NCI-H748 treated with DMSO at 0.1 percent for 48 hours (cell line): ENCODE measurements around the gene PTPN14.
"Not testable (repeated sequence)": the region's sequence is repeated elsewhere in the genome, so short reads cannot be mapped to it uniquely, and the experiment has no call there.

Source experiments
- DNase-seq: peaks from one replicate; lab custom pipeline; 2025; lab: John Stamatoyannopoulos, UW

Gene PTPN14

GRCh38 chr1:214394569-214394968 lies 156.8 kb downstream of the PTPN14 start:
- DNase-seq, result not testable (repeated sequence)

- no peak for DNase-seq
These were observed 158.3 kb downstream of the PTPN14 start for GRCh38 chr1:214393086-214393485.

DNA sequence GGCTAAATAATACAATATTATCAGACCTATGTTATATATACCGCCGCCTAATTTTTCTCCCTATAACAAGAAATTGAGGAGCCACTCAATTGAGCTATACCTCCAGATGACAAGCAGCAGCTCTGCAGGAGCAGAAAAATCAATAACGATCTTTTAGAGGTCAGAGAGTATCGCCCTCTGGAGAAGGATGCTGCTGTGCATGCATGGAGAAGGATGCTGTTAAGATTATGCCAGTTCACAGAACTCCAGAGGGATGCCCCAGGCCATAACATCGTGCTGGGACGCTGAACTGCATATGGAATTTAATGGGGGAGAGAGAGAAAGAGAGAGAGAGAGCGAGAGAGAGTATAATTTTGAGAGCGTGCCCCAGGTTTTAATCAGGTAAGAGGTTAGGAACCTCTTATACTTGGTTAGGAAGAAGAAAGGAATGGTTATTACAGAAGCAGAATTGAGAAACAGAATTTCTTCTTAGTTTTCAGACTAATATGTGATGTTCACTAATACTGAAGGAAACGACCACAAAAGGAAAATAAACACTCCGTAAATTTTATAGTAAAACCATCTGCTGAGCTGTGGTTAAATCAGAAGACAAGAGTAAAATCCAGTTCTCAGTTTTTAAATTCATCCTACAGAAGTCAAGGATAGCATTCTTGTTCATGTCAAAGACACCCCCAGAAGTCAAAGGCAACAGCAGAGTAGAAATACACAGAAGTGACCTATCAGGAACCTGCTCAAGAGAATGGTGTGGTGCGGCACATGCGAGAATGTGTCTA lies 159.3 kb downstream of the PTPN14 start:
- DNase-seq, result no peak

- no peak for DNase-seq
These were observed 161.7 kb downstream of the PTPN14 start for GRCh38 chr1:214389734-214390133.

DNA sequence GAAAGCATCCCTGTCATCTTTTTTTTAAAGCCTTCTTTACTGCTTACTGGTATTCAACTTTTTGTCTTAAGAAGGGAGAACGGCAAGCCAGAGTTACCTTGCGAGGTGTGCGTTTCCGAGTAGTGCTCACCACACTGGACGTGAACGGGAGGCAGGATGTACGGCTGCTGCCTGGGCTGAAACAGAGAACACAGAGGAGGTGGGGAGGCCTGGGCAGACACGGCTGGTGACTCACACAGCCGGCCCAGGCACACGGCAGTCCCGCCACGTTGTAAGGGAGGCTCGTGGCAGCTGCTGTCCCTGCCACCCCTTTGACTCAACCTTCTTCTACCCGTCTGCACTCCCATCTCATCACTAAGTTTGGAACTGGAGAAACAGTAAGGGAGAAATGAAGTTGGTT lies 164.7 kb downstream of the PTPN14 start:
- no peak for DNase-seq

- no peak for DNase-seq
These were observed 165.1 kb downstream of the PTPN14 start for GRCh38 chr1:214386333-214386732.

DNA sequence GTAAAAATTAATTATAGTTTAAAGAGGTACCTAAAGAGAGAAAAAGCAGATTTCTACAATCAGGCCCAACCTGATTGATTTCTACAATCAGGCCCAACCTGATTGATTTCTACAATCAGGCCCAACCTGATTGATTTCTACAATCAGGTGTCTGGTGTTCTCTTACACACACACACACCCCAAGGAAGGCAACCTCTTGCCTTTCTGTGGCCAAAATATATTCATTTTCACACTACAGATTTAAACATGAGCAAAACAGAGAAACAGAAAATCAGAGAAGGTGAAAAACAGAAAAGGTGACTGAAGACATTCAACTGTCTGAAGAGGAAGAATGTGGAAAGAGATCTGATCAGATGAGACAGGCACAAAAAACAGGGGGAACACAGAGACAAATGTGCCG lies 166.0 kb downstream of the PTPN14 start:
- DNase-seq, result no peak

DNA sequence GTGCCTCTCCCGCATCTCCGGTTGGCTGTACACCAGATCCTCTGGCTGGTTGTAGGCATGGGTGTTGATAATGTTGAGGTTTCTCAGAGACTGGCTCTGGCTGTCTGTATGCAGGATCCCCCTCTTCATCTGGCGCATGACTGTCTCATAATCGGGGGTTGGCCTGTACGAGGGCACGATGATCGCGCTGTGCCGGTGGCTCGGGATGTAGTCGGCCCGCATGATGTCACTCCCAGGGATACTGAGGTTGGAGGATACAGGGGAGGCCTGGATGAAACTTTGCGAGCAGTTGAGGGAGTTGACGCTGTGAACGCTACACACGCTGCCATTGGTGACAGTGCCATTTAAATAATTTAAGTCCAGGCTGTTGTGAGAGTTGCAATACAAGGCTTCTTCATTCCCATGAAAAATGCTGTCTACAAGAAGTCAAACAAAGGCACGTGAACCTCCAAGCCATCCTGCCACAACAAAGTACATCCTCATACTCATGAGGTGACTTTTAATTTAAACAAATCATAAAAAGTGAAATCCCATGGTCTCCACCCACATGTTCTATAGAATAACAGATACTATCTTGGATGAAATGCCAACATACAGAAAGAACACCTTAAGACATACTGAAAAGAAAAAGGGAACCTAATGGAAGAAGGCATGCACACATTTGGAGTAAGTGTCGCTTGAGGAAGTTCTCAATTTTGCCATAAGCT lies 166.9 kb downstream of the PTPN14 start:
- DNase-seq, result no peak

- DNase-seq, result no peak
These were observed 167.7 kb downstream of the PTPN14 start for GRCh38 chr1:214383381-214384372.

DNA sequence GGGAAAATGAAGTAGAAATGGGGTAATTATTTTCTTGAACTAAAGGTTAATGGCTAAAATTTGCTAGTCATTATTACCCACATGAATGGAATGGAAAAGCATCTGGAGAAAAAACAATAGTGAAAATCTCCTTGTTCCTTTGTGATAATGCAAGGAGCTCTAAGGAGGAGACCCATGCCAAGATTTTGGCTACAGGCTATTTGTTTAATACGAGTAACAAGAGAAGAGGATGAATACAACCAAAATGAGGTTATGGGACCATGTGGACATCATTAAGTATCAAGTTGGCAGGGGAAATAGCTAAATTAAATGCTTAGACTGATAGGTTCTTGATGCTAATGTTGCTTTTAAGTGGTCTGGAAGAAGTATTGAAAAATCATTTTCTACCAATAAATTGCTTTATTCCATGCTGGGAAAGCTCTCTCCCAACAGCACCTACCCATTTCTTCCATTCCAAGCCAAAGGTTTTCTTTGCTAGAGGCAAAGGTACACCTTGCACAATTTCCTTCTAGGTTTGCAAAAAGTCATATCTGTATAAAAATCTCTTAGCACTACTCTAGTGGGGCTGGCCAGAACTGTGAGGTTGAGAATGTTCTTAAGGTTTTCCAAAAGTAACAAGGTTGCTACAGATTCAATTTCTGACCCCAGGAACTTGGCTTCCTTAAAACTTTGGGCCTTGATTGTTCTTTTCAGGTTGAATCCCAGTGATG lies 170.3 kb downstream of the PTPN14 start:
- DNase-seq, result no peak

DNA sequence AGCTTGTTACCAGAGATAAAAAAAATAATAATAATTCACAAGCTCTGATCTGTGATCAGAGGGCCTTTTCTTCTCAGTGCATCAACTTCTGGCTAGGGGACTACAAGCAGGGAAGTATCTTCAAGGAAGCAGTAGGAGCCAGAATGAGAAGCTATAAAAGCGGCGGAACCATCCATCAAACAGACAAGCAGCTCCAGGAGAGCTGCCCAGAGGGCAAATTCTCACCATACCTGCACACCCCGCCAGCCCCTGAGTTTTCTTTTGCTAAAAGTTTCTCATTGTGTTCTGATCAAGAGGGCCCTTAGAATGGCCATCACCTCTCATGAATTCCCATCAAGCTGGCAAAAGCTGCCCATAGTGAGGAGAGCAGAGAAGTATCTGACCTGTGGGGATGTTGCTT lies 171.0 kb downstream of the PTPN14 start:
- DNase-seq, result no peak

DNA sequence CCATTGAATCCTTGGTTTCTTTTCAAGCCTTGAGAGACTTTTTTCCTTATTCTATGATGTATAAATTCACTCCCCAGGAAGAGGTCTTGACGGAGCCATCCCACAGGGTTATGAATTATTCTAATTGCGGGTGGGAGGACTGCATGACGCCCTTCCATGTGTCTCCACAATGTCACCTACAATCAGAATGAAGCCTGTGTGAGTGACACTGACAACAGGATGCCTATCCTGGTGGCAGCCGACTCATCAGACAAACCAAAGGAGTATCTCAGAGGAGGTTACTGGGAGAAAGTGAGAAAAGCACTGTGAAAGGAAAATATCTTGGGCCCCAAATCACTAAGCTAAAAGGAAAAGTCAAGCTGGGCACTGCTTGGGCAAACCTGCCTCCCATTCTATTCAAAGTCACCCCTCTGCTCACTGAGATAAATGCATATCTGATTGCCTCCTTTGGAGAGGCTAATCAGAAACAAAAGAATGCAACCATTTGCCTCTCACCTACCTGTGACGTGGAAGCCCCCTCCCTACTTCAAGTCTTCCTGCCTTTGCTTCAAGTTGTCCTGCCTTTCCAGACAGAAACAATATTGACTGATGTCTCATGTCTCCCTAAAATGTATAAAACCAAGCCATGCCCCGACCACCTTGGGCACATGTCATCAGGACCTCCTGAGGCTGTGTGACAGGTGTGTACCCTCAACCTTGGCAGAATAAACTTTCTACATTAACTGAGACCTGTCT lies 172.0 kb downstream of the PTPN14 start:
- no peak for DNase-seq

- DNase-seq, result no peak
These were observed 172.9 kb downstream of the PTPN14 start for GRCh38 chr1:214378492-214378891.

GRCh38 chr1:214377886-214378285 lies 173.5 kb downstream of the PTPN14 start:
- no peak for DNase-seq

DNA sequence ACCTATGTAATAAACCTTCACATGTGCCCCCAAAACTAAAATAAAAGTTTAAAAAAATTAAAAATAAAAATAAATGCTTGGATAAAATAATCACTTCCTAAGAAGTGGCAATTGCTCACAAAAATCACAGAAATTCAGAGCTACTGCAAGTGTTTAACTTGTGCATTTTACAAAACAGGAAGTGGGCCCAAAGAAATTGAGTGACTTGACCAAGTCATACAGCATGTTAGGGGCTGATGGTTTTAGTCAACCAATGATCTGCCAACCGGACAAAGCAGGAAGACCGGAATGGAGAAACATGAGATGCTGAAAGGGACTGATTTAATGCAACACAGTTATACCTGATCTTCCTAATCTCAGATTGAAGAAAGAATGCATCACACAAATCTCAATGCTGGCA lies 173.9 kb downstream of the PTPN14 start:
- DNase-seq, result no peak

- no peak for DNase-seq
These were observed 179.3 kb downstream of the PTPN14 start for GRCh38 chr1:214372092-214372491.

DNA sequence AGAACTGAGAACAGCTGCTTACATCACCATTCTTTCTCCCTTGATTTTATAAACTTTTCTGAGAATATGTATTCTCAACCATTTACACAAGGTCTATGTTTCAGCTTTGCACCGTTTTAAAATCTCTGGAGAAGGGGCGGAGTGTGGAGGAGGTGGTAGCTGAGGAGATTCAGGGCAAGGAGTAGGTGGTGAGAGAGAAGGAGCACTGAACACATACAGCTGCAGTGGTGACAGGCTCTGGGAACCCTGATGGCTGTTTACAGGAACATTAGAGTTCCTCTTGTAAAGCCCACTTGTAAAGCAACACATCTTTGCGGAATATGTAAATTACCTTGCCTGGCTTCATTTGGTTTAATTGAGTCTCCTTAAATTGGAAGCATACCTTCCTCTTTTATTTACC lies 180.8 kb downstream of the PTPN14 start:
- DNase-seq, result no peak

GRCh38 chr1:214369364-214369763 lies 182.0 kb downstream of the PTPN14 start:
- no peak for DNase-seq

DNA sequence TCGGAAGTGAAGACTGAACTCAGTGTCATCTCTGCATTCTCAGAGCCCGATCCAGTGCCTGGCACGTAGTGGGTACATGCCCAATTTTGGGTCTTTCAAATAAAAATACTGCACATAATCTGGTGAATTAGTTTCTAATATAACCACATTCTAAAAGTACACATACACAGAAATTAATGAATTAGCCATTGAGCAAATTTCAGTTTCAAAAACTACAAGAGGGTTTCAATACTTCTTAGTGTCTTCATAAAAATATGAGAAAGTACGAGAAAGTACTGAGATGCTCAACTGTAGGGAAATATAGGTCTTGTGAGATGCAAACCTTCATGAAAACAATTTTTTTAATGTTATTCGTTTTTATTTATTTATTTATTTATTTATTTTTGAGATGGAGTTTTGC lies 183.6 kb downstream of the PTPN14 start:
- DNase-seq, result no peak

- DNase-seq, result no peak
These were observed 186.6 kb downstream of the PTPN14 start for GRCh38 chr1:214364786-214365295.

DNA sequence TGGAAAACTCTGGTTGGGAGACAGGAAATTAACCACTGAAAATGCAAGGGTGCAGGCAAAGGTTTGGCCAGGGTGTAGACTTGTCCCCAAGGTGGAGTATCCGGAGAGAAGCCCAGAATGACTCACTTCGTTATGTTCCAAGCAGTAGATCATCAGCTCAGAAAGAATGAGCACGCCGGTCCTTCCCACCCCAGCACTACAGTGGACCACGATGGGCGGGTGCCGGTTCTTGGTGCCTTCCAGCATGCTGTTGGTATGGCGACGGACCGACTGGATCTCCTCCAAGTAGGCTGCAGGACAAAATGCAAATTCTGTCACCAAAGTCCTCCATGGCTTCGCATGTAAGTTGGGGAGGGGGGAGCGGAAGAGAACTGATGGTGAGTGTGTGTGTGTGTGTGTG lies 187.0 kb downstream of the PTPN14 start:
- no peak for DNase-seq
